Testis (tissue), 2 donors: ENCODE measurements around the gene TMEM174.

Experiments
- CTCF ChIP-seq, 3 experiments: fragments of 450-650 bp in 2 of 3; fragments of 200-600 bp in 1 of 3; sonication (generic) in 1 of 3; IDR thresholded peaks; one replicate each; pipeline ENCODE4 v1.5.1; 2016 to 2019; ENCODE audit warnings: antibody characterized with exemption in 3 of 3, mild to moderate bottlenecking in 2 of 3, moderate library complexity in 1 of 3
- POLR2A ChIP-seq: fragments of 450-650 bp; IDR thresholded peaks from one replicate; pipeline ENCODE4 v1.6.1; 2017; ENCODE audit warnings: antibody characterized with exemption, mild to moderate bottlenecking, moderate library complexity

- TF ChIP-seq CTCF (IDR thresholded peaks at IDR 0.05), result no peak
- TF ChIP-seq POLR2A, result no peak
Observed at GRCh38 chr5:73204332-73204731, 31.3 kb downstream of the TMEM174 start.
